ENCODE data around the gene ASCC1.

- TF ChIP-seq CTCF (IDR thresholded peaks at IDR 0.05; ENCODE audit: insufficient read depth, low read depth, low read length), result no peak
- no peak for TF ChIP-seq EZH2 (IDR thresholded peaks at IDR 0.05; ENCODE audit: insufficient read depth, low read length)
Measured at GRCh38 chr10:72259491-72260238, 43.6 kb upstream of the ASCC1 start.
